ENCODE results near the gene CLEC18B. TPM values are rescaled to one million over a fixed set of nuclear protein-coding genes. Genes with fewer than 3 reads are reported as not detected.

Gene CLEC18B
- total RNA-seq (2022; extraction: Qiagen RNA extraction) = 0.18 to 0.37 TPM (median 0.26 TPM) in 5 replicates

DNA sequence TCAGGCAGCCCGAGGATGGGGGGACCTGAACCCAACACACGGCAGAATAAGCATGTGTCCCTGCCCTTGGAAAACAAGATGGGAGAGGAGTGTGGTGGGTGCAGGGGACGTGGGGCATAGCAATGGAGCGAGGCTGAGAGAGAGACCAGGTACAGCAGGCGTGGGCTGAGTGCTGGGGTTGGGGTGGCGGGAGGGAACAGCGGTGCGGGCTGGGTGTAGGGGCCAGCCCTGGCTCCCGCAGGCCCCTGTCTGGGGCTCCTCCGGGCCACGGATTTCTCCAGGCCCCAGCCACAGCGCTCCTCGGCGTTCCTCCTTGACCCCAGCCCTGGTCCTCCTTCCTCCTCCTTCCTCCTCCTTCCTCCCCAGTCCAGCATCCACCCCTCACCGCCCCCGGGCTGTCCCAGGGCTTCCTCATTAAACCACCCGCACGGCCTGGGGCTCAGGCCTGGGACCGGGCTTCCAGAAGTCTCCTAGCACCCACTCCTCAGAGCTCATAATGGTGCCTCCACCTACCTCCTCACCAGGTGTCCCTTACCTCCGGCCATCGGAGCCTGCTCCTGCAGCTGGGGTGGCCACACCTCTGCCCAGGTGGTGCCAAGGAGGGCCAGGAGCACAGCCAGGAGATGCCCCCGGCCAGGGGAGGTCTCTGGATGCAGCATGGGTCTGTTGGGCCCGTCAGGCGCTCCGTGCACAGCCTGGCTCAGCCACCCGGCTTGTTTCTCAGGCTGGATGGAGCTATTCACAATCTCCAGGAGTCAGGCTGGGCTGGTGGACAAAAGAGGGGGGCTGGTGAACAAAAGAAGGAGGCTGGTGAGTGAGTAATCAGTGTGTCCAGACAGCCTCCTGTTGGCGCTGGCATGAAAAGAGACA, at the start of gene CLEC18B:
CLEC18B (minus strand) TSS at position 867 of the 870 bp plus-strand sequence; CDS start at position 659, 208 bp downstream.

Other genes with a start within 250 kb of the CLEC18B start
- 128 to 209 TPM (median 138 TPM) in 5 replicates for gene PSMD7, start 124.7 kb downstream of the CLEC18B start, total RNA-seq (2022; extraction: Qiagen RNA extraction)
- 0.25 to 0.91 TPM (median 0.28 TPM) in 4 of 5 replicates, not detected in the other for gene NPIPB15, start 45.2 kb downstream of the CLEC18B start, total RNA-seq (2022; extraction: Qiagen RNA extraction)
- gene GLG1, start 185.6 kb upstream of the CLEC18B start, total RNA-seq (2022; extraction: Qiagen RNA extraction) = 40.5 to 52.1 TPM (median 48.5 TPM) in 5 replicates
- gene RFWD3, start 245.4 kb upstream of the CLEC18B start, total RNA-seq (2022; extraction: Qiagen RNA extraction) = 33.5 to 39.7 TPM (median 36.6 TPM) in 5 replicates

Measured in A549 treated with CORT108297 at 1 μM for 4 hours (cell line).